GM10266 (cell line): Measurements from ENCODE around the gene MAP3K3.

Source experiments
- DNase-seq: peaks from one replicate; pipeline ENCODE4 v3.0.0; 2012; ENCODE audit errors: extremely low spot score
- TF ChIP-seq, protein P1 (sequence below): IDR thresholded peaks from 2 replicates; pipeline ENCODE4 v1.5.1; 2012; ENCODE audit warnings: mild to moderate bottlenecking, low read depth; ENCODE audit not compliant: control insufficient read depth, insufficient read depth; ENCODE audit errors: missing control alignments

MAP3K3 gene

DNA sequence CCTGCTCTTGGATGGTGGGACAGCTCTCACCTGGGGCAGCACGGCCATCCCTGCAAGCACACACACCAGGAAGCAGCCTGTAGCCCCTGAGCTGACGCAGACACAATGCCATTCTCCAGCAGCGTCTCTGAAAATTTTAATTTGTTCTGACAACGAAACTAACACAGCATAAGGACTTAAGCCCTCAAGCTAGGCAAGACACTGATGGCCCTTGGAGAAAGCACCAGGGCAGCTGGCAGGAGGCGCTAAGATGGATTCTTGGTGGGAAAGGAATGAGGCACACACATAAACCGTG, 80.5 kb downstream of the MAP3K3 start:
- TF ChIP-seq, protein P1, sequence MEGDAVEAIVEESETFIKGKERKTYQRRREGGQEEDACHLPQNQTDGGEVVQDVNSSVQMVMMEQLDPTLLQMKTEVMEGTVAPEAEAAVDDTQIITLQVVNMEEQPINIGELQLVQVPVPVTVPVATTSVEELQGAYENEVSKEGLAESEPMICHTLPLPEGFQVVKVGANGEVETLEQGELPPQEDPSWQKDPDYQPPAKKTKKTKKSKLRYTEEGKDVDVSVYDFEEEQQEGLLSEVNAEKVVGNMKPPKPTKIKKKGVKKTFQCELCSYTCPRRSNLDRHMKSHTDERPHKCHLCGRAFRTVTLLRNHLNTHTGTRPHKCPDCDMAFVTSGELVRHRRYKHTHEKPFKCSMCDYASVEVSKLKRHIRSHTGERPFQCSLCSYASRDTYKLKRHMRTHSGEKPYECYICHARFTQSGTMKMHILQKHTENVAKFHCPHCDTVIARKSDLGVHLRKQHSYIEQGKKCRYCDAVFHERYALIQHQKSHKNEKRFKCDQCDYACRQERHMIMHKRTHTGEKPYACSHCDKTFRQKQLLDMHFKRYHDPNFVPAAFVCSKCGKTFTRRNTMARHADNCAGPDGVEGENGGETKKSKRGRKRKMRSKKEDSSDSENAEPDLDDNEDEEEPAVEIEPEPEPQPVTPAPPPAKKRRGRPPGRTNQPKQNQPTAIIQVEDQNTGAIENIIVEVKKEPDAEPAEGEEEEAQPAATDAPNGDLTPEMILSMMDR: no peak
- no peak for DNase-seq

DNA sequence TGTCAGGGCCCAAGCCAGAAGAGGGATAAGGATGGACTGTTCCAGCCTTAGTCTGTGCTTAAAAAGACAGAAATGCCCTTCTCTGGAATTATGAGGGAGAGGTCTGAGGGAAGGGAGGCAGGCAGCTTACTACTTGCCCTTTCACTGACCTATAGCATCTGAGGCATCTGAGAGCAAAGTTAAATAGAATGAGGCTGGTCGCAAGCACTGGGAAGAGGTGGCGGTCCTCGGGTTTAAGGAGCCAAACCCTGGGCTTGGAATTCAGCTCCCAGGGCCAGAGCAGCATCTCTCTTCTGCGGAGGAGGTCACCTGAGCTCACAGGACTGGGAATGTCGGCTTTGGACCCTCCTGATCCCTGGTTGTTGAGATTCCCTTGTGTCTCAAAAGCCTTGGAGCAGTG, 80.8 kb downstream of the MAP3K3 start:
- TF ChIP-seq, protein P1: no peak

DNA sequence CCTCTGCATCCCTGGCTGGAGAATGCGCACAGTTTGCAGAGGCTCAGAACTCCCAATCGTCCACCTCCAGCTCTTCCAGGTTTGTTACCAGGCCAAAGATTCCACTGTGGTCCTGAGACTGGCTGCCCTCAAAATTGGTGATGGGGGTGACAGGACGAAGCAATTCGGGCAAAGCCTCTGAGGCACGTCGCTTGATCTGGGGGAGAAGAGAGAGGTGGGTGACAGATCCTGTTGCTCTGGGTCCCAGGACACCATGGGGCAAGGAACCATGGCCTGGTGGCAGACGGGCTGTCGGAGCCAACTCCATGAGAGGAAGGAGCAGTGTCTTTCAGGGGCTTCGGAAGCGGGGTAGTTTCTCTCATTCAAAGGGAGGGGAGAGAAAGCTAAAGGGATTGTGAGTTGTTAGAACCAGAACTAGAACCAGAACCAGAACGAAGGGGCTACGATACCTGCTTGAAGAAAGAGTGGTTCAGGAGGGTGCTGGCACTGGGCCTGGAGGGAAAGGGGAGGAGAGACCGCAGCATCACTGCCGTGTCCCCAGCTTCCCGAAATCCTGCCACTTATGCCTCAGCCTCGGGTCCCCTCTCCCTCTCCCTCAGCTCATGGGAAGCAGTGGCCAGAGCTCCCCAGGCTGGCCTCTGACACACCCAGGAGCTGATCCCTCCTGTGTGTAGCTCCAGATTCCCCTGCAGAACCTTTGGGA, 81.5 kb downstream of the MAP3K3 start:
- DNase-seq: no peak
- TF ChIP-seq, protein P1: no peak

More for the DNA sequence above, 80.8 kb downstream of the MAP3K3 start:
- DNase-seq: no peak

DNA sequence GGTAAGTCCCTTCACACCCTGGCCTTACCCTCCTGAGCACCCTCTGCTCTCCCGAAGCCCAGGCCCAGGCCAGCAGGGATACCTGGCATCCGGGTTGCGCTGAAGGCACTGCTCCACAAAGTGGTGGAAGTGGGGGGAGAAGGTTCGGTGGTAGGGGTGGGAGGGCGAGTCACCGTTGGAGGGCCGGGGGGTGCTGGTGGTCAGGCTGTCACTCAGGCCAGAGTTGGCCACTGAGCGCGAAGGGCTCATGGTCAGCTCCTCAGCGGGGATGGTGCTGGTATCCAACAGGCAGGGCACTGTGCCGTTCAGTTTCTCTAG, 82.0 kb downstream of the MAP3K3 start:
- TF ChIP-seq, protein P1: no peak
- DNase-seq: no peak

DNA sequence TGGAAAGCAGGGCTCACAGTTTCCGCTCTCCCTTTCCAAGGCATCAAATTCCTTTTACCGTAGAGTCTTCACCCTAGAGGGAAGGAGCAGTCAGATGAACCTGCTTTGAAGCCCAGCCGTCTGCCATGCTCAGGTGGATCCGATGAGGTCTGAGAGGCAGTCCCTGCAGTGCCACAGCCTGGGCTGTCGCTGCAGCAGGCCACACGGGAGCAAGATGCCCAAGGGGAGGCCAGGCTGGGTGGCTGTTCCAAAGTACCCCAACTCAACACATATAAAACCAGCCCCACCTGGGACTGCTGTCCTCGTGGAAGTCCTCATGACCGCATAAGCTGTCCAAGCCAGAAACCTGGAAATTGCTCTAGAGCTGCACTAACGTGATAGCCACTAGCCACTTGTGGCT, 82.6 kb downstream of the MAP3K3 start:
- no peak for DNase-seq

DNA sequence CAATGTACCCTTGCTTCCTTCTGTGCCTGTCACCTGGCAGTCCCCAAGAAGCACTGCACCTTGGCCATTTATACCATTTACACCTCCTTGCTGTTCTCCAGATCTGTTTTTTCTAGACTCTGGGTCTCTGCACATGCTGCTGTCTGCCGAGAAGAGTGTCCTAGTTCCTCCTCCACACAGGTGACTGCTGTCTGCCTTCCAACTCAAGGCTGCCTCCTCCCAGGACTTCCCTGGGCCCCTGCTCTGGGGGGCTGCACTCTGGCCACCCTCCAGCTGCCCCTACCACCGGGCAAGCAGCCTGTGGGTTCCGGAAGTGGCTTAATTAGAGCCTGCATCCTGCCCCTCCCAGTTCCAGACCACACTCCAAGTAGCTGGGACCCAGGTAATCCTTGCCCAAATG, 83.4 kb downstream of the MAP3K3 start:
- TF ChIP-seq, protein P1: no peak
- no peak for DNase-seq

More for the DNA sequence above, 82.6 kb downstream of the MAP3K3 start:
- TF ChIP-seq, protein P1: no peak

DNA sequence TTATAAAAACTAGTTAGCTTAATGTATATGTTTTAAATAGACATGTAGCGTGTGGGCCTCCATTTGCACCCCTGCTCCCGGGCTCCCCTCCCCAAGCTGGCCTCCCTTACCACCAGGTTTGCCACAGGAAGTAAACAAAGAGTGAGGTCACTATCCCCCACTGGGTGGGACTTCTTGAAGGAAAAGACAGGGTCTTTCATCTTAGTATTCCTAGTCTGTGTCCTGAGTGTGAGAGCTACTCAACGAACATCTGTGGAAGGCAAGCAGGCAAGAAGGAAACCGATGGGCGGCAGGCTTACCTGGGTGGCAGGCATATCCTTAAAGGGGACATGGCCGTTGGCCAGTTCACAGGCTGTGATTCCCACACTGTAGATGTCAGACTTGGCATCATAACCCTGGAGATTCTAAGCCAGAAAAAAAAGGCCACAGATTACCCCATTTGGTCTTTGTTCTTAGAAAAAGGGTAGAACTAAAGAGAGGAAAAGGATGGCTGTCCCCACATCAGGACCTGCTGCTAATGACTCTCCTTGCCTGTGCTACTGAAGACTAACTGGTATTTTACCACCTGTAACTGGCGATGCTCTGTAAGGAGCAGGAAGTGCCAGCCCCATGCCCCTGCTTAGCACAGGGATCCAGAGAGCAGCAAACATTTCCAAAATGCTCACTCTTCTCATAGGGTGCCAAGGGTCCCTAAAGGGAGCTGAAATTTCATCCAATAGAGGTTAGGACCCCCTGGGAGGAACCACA, 84.3 kb downstream of the MAP3K3 start:
- no peak for DNase-seq
- TF ChIP-seq, protein P1: no peak
